K562 (cell line): ENCODE data around the gene ZSCAN22. TPM values are rescaled to one million over a fixed set of nuclear protein-coding genes. Genes with fewer than 3 reads are reported as not detected.

Source experiments
- ATAC-seq: fragments of 200-7000 bp; cut with Tn5 transposase; 3 replicates; pipeline ENCODE4 v1.9.1; 2020; ENCODE audit warnings: moderate library complexity
- BruUV-seq: library from RNA; stranded (reverse); fragments of 400-500 nt; replicated peaks from 2 replicates; lab custom pipeline; 2021; lab: Mats Ljungman, UMichigan
- CTCF ChIA-PET: fragments of 300-600 bp; formaldehyde crosslinking; extraction: SDS; loops from one replicate; lab custom pipeline; 2021; ENCODE audit warnings: low intra/inter-chr PET ratio; lab: Yijun Ruan, JAX
- POLR2A ChIA-PET: fragments of 300-600, 350-650 bp; sonication (Branson Sonifier 250); formaldehyde crosslinking; extraction: SDS; loops from one replicate; lab custom pipeline; 2021; ENCODE audit warnings: antibody characterized with exemption, inconsistent platforms; lab: Yijun Ruan, JAX
- DNase-seq, 4 experiments: peaks; one replicate each; pipeline versions ENCODE4 v3.0.0 to v3.0.0-alpha.2; 2011 to 2018; ENCODE audit warnings: low spot score in 3 of 4, mixed read lengths in 3 of 4; ENCODE audit errors: extremely low read depth in 1 of 4
- FAIRE-seq: peaks from 2 replicates; lab custom pipeline; 2011; peaks lifted over from hg19 to GRCh38; lab: Jason Lieb, UNC
- H2AFZ ChIP-seq: 2 replicates; pipeline ENCODE4 v1.6.0; 2011; ENCODE audit warnings: low read depth, low read length, control low read depth, inconsistent platforms
- H3K27ac ChIP-seq: fragments of 200-600 bp; 3 replicates; pipeline ENCODE4 v1.8.0; 2011; ENCODE audit warnings: low read depth, mild to moderate bottlenecking, control low read depth, inconsistent platforms, low read length, moderate library complexity, mixed read lengths; ENCODE audit errors: extremely low read depth
- H3K27me3 ChIP-seq, 2 experiments: fragments of 300-600 bp in 1 of 2; 2 replicates in 1 of 2; 3 replicates in 1 of 2; pipeline versions ENCODE4 v1.6.0 to v1.8.0; 2011; ENCODE audit warnings: inconsistent platforms in 2 of 2, low read length in 2 of 2, mild to moderate bottlenecking in 1 of 2, mixed read lengths in 1 of 2, moderate library complexity in 1 of 2; ENCODE audit not compliant: control insufficient read depth in 2 of 2, insufficient read depth in 2 of 2
- H3K36me3 ChIP-seq: fragments of 300-600 bp; 3 replicates; pipeline ENCODE4 v1.8.0; 2011; ENCODE audit warnings: mild to moderate bottlenecking, low read length, inconsistent platforms; ENCODE audit not compliant: control insufficient read depth, insufficient read depth
- H3K4me1 ChIP-seq, 2 experiments: fragments of 200-600 bp in 1 of 2; replicated peaks in 1 of 2; 2 replicates in 1 of 2; 3 replicates in 1 of 2; pipeline versions ENCODE4 v1.5.1 to v1.8.0; 2011; ENCODE audit warnings: inconsistent platforms in 2 of 2, low read length in 2 of 2, mild to moderate bottlenecking in 1 of 2, mixed read lengths in 1 of 2, moderate library complexity in 1 of 2; ENCODE audit not compliant: control insufficient read depth in 2 of 2, insufficient read depth in 2 of 2
- H3K4me2 ChIP-seq: 2 replicates; pipeline ENCODE4 v1.6.1; 2011; ENCODE audit warnings: low read length, control low read depth, inconsistent platforms, mixed read lengths; ENCODE audit not compliant: insufficient read depth
- H3K4me3 ChIP-seq: fragments of 200-600 bp; sonication (generic), shearing (Covaris generic); 2 replicates; pipeline ENCODE4 v1.5.1; 2016; ENCODE audit warnings: control low read depth, inconsistent platforms
- H3K79me2 ChIP-seq: fragments of 200-600 bp; 3 replicates; pipeline ENCODE4 v1.8.0; 2011; ENCODE audit warnings: low read length, inconsistent platforms; ENCODE audit not compliant: control insufficient read depth, insufficient read depth
- H3K9ac ChIP-seq, 2 experiments: 2 replicates each; pipeline versions ENCODE4 v1.6.0 to v1.6.1; 2011; ENCODE audit warnings: low read depth in 2 of 2, low read length in 2 of 2, control low read depth in 1 of 2, inconsistent platforms in 1 of 2, mild to moderate bottlenecking in 1 of 2, mixed read lengths in 1 of 2; ENCODE audit not compliant: insufficient read depth in 1 of 2
- H3K9me1 ChIP-seq: one replicate; pipeline ENCODE4 v1.6.0; 2011; ENCODE audit warnings: inconsistent platforms, mild to moderate bottlenecking, low read length, moderate library complexity; ENCODE audit not compliant: control insufficient read depth, insufficient read depth
- H3K9me3 ChIP-seq: replicated peaks from 2 replicates; pipeline ENCODE4 v1.5.1; 2011; ENCODE audit warnings: low read depth, low read length, inconsistent platforms; ENCODE audit not compliant: control insufficient read depth, insufficient read depth
- H4K20me1 ChIP-seq: replicated peaks from 2 replicates; pipeline ENCODE4 v1.6.1; 2011; ENCODE audit warnings: low read length, inconsistent platforms, mixed read lengths; ENCODE audit not compliant: control insufficient read depth, insufficient read depth
- ATF3 ChIP-seq, 2 experiments: fragments of 450-650 bp in 1 of 2; sonication (generic) in 1 of 2; formaldehyde crosslinking in 1 of 2; IDR thresholded peaks in 1 of 2; conservative IDR thresholded peaks in 1 of 2; 2 replicates each; pipeline versions ENCODE4 v1.6.1 to v1.8.1; 2016 to 2023; ENCODE audit warnings: mild to moderate bottlenecking in 2 of 2, moderate library complexity in 2 of 2, inconsistent platforms in 1 of 2, missing genetic modification reagents in 1 of 2
- CBFA2T2 ChIP-seq: fragments of 450-650 bp; conservative IDR thresholded peaks from 2 replicates; pipeline ENCODE4 v1.6.1; 2017; ENCODE audit warnings: mild to moderate bottlenecking
- CBFA2T3 ChIP-seq: fragments of 450-650 bp; IDR thresholded peaks from 2 replicates; pipeline ENCODE4 v1.6.1; 2017
- TRIM24 ChIP-seq, 2 experiments: fragments of 450-650 bp; IDR thresholded peaks; 2 replicates each; pipeline ENCODE4 v1.6.1; 2016
- ZNF407 ChIP-seq: fragments of 450-650 bp; IDR thresholded peaks from 2 replicates; pipeline ENCODE4 v1.6.1; 2016; ENCODE audit warnings: low read depth
- WGBS: fragments of 100-300 bp; shearing (Covaris generic); methylation state at CpG from one replicate; pipeline ENCODE4 v1.1.6; 2016; ENCODE audit warnings: low coverage, mixed read lengths; ENCODE audit not compliant: insufficient coverage; ENCODE audit errors: missing lambda C conversion rate; 5-methylcytosine and 5-hydroxymethylcytosine counted together
- in situ Hi-C: fragments of 300-500 bp; cut with MboI; formaldehyde crosslinking; loops from 4 replicates; pipeline ENCODE4 v1.15.0; 2018; ENCODE audit warnings: inconsistent platforms, mixed read lengths
- intact Hi-C: fragments of 100-400 bp; cut with micrococcal nuclease; formaldehyde crosslinking; loops from 2 replicates; pipeline ENCODE4 v1.14.2; 2022
- polyA plus RNA-seq, 8 experiments: library from polyadenylated mRNA; depleted of rRNA in 4 of 8; stranded (reverse) in 5 of 8; unstranded in 3 of 8; fragments of >200 nt; fragmentation: Nextera tagmentation in 2 of 8; fragmentation: Illumina TruSeq in 1 of 8; extraction: Ambion mirVana in 2 of 8; extraction: Trizol in 1 of 8; gene quantifications; 2 replicates each; pipeline versions ENCODE4 v1.2.1 to v1.2.3, GENCODE V29; 2011 to 2014; ENCODE audit warnings: inconsistent platforms in 1 of 8, missing spikeins in 1 of 8
- total RNA-seq, 7 experiments: library from RNA; depleted of rRNA in 6 of 7; stranded (reverse); fragments of >200 nt in 6 of 7; fragmentation: Illumina TruSeq in 2 of 7; extraction: Trizol in 2 of 7; gene quantifications; 2 replicates each; pipeline versions ENCODE4 v1.2.1 to v1.2.3, GENCODE V29; 2011 to 2021; ENCODE audit warnings: low replicate concordance in 1 of 7

Gene ZSCAN22
- total and polyA plus RNA-seq, 9 of the 15 experiments (the other 6 are each of a cell fraction or from before 2014, with no cell fraction given): 0.98 to 5.3 (median 3.0) TPM

- intact Hi-C loops: loop anchor here (1.0 to 5.0 kb wide), 6 partner anchors 20 to 194 kb away; partner anchors contain the start of genes ERVK3-1, ZBTB45, ZNF274 and ZNF446
Measured at GRCh38 chr19:58325311-58326022, 1.3 kb upstream of the ZSCAN22 start.

More at GRCh38 chr19:58325311-58326022, 1.3 kb upstream of the ZSCAN22 start:
- H3K36me3 ChIP-seq: no peaks in the 10 kb centered on the region; the same call in 2 of the 3 replicates
- ATAC-seq (no peak), FAIRE-seq (no peak), DNase-seq (no peak)
- H2AFZ ChIP-seq: no peak overlapping the region
- H3K9me3 ChIP-seq: no peaks in the 10 kb centered on the region
- in situ Hi-C loops: no loop called here
- WGBS: 51% methylated on average over 6 of the region's 6 CpGs
- H3K4me2 ChIP-seq: peak overlapping the region; percentile 100
- peaks cover 2% of the 10 kb centered on the region for H3K9me1 ChIP-seq
- H3K27me3 ChIP-seq: no peaks in the 10 kb centered on the region
- ChIA-PET POLR2A (interaction anchor here (0.6 to 2.2 kb wide), 4 partner anchors 16 to 1974 kb away, joined by 3 to 9 read pairs (median 6); no protein-coding TSS in a partner anchor), CTCF (no interaction called here)
- BruUV-seq: no TSS peak
- peaks cover 20% of the 10 kb centered on the region in 2 experiments; a peak in 4 of 5 replicates for H3K4me1 ChIP-seq
- H3K27ac ChIP-seq: no peak overlapping the region; the same call in 2 of the 3 replicates
- TF ChIP-seq CBFA2T2: peak; percentile 32
- TF ChIP-seq TRIM24 (IDR thresholded peaks at IDR 0.05): no peak
- TF ChIP-seq ATF3 (IDR thresholded peaks at IDR 0.05): peak; percentile 37; the same call in 1 of the 2 replicates
- no peak for TF ChIP-seq ATF3 (CRISPR knock-in tag; conservative IDR thresholded peaks at IDR 0.05)
- TF ChIP-seq ZNF407: 0 out of 2 replicates have a peak, but pooled peaks have one; percentile 22
- TF ChIP-seq CBFA2T3: peak; percentile 48
- H3K4me3 ChIP-seq: peak overlapping the region; percentile 98
- H4K20me1 ChIP-seq: peaks cover 4% of the 10 kb centered on the region; the same call in 1 of the 2 replicates
- H3K9ac ChIP-seq: peak overlapping the region; percentile 57 to 92; a peak in 3 of 4 replicates
- peaks cover 44% of the 10 kb centered on the region for H3K79me2 ChIP-seq
